SK-N-MC (cell line): Measurements from ENCODE around the gene SPATA13.

Source experiments
- EZH2 ChIP-seq: fragments of 200-600 bp; sonication (generic); IDR thresholded peaks from one replicate; pipeline ENCODE4 v1.6.1; 2017; ENCODE audit warnings: antibody characterized with exemption
- FOXP2 ChIP-seq: optimal IDR thresholded peaks from 2 replicates; pipeline ENCODE3; 2011; ENCODE audit warnings: mild to moderate bottlenecking, moderate library complexity; ENCODE audit not compliant: insufficient read depth; ENCODE audit errors: extremely low read length, control extremely low read depth
- POLR2AphosphoS5 ChIP-seq: IDR thresholded peaks from 2 replicates; pipeline ENCODE4 v1.6.1; 2012; ENCODE audit warnings: mild to moderate bottlenecking, low read depth, low read length, borderline replicate concordance

GRCh38 chr13:24153347-24153746 lies 7.2 kb upstream of the SPATA13 start:
- TF ChIP-seq POLR2AphosphoS5, result no peak
- TF ChIP-seq EZH2, result no peak
- no peak for TF ChIP-seq FOXP2
